GM12801 (cell line): ENCODE data around the gene KAZN.

Source experiments
- TF ChIP-seq, protein P1 (sequence below): IDR thresholded peaks from one replicate; pipeline ENCODE4 v1.5.1; 2011; ENCODE audit warnings: control low read depth; ENCODE audit not compliant: insufficient read length; ENCODE audit errors: extremely low read depth

Gene KAZN

DNA sequence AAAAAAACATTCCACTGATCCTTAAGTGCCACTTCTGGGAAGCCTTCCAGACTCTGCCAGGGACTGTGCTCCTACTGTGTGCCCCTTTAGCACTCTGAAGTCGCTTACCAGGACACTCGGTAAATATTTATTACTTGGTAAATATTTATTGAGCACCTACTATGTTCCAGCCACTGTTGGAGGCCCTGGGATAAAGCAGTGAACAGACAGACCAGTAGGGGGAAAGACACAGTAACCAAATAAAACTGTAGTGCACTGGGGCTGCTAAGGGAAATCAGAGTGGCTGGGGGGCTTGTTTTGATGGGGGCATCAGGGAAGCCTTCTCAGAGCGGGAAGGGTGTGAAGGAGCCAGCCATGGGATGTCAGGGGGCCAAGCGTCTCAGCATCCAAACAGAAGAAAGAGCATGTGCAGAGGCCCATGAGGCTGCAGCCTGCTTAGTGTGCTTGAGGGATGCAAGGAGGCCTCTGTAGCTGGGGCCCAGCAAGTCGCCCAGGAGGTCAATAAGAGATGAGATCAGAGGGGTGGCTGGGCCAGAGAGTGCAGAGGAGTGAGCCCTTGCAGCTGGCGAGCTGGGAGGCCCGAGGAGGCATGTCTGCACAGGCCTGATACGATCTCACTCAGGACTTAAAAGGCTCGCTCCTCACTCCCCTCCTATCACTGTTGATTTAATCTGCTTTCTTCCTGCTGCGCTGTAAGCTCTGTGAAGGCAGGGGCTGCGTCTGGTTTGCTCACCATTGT, 28.6 kb downstream of the KAZN start:
- TF ChIP-seq, protein P1, sequence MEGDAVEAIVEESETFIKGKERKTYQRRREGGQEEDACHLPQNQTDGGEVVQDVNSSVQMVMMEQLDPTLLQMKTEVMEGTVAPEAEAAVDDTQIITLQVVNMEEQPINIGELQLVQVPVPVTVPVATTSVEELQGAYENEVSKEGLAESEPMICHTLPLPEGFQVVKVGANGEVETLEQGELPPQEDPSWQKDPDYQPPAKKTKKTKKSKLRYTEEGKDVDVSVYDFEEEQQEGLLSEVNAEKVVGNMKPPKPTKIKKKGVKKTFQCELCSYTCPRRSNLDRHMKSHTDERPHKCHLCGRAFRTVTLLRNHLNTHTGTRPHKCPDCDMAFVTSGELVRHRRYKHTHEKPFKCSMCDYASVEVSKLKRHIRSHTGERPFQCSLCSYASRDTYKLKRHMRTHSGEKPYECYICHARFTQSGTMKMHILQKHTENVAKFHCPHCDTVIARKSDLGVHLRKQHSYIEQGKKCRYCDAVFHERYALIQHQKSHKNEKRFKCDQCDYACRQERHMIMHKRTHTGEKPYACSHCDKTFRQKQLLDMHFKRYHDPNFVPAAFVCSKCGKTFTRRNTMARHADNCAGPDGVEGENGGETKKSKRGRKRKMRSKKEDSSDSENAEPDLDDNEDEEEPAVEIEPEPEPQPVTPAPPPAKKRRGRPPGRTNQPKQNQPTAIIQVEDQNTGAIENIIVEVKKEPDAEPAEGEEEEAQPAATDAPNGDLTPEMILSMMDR = no peak

DNA sequence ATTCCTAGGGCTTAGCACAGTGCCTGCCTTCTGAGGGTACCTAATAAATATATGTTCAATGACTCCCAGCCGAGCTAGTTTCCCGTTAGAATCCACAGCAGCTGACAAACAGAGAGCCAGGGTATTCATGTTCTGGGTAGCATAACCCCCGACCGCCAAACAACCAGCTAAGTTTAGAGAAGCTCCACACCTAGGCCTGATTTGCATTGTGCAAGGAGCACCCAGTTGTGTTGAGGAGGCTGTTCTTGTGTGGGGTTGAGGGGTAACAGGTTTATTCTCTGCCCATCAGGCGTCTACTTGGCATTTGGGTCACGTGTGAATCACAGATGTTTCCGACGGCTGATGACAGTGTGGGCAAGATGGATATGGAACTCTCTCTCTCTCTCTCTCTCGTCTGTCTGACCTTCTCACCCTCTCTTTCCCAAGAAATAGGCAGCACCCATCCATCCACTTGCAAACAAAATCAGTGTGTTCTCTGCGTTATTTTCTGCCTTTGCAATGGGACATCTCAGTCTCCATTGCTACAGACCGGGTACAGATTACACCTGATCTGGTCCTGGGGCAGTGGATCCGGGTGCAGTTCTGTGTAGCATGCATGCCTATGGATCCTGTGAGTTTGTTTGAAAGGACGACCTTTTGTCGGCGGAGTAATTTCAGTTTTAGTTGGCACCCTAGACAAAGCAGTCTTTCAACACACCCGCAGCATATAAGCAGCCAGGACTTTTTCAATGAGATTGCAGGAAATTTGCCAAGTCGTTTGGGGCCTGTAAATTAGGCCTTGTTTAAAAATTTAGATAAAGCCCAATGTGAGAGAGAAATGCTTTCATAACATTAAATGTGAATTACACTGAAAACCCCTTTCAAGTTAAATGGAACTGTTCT, 29.4 kb downstream of the KAZN start:
- TF ChIP-seq, protein P1 = no peak

DNA sequence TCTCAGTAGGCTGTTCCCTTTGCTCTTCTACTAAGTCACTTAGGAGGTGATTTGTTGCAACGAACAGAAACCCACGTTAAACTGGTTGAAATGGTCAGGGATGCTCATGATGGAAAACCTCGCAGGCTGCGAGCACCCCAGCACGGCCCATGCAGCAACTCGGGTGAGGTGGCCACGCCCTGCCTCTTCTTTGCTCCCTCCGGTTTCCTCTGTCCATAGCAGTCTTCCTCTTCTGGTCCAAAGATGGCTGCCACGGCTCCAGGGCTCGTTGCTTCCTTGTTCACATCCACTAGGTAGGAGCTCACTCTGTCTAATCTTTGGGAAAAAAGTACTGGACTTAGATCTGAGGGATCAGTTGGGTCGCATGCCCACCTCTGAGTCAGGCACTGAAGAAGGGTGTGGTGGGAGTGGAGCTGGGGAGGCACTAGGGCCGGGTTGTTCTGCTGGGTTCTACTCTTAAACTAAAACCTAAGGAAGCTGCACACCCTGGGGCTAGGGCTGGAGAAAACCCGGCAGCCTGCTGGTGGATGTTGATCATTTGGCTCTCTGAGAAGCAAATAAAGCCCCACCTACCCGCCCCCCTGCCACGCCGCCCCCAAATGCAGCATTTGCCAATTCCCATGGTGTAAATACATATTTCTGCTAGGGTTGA, 31.0 kb downstream of the KAZN start:
- TF ChIP-seq, protein P1 = no peak

DNA sequence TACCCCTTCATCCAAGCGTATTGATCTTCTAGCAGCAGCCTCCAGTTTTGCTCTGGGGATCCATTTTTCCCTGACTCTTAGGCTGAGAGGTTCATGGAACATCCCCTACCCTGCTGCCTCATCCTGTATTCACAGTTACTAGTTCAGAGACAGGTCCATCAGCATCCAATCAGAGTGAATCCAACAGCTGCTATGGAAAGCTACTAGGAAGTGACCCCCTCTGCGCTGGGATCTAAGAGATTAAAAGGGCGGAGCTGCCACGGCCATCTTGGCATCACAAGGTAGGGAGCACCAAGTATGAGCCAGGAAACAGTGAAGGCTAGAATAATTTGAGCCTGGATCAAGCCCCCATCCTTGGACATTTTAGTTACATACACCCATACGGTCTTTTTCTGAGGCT, 32.5 kb downstream of the KAZN start:
- TF ChIP-seq, protein P1 = no peak

DNA sequence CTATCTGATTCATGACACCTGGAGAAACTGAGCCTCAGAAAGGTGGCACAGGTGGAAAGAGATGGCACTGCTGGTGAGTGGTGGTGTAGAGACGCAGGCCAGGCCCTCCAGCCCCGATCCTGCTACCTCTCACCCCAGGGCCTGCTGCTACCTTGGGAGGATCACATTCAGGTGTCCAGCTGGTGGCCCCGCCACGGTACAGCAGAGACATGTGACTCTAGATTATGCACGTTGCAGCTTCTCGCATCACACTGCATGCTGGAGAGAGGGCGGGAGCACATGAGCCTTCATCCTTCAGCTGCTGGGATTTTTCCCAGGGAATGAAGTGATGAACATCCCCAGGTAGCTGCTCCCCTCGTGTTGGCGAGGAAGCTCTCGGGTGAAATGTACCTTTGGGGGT, 32.9 kb downstream of the KAZN start:
- TF ChIP-seq, protein P1 = no peak

DNA sequence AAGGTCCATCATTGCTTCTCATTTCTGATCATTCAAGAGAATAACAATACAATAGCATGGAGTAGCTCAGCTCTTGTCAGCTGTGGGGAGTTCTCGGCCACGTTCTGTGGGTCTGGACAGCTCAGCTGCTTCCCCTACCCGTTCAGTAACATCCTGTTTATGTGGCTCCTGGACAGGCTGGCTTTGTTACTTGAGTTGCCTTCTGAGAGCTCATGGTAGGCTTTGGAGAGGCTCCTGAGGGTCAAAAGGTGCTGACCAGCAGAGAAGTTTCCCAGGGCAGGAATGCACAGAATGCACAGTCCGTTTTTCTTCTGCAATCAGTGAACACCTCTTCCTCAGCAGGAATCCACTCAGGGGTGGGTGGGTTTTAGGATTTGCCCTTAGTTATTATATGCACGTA, 36.0 kb downstream of the KAZN start:
- TF ChIP-seq, protein P1 = no peak

DNA sequence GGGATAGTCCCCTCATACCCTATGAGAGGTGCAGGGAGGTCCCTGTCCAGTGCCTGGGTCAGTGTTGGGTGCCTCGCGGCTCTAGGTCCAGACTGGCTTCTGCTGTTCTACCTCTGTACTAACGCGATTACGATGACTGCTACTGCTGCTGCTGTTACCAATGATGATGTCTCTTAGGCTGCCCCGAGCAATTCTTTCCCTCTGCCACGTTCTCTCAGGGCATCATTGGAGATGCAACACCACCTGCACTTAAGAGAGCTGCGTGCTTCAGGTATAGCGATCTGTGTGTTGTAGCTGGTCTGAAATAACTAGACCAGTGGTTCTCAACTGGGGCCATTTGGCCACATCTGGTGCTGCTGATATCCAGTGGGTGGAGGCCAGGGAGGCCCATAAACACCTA, 36.9 kb downstream of the KAZN start:
- TF ChIP-seq, protein P1 = no peak
